CD1c-positive myeloid dendritic cell (primary cell): ENCODE data around the gene ATP2C1.
"Not testable (repeated sequence)": the region's sequence is repeated elsewhere in the genome, so short reads cannot be mapped to it uniquely, and the experiment has no call there.

Experiments
- DNase-seq: peaks from one replicate; pipeline ENCODE4 v3.0.0-alpha.2; 2016; ENCODE audit errors: extremely low spot score

ATP2C1 gene

GRCh38 chr3:130939753-130940152 lies 45.9 kb downstream of the ATP2C1 start:
- DNase-seq = no peak

DNA sequence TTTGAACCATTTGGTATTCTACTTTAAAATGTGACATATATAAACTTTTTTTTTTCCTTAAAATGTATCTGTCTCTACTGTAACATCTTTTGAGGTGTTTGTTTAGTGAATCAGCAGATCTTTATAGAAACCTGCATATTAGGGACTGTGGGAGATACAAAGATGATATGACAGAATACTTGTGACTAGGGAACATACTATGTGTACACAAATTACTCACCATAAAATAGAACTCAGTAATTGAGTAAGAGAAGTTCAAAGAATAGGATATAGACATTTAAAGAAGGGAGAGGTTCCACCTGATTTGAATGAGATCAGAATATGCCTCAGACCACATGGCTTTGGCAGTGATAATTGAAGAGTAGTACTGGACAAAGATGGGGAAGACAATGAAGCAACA lies 47.9 kb downstream of the ATP2C1 start:
- no peak for DNase-seq

GRCh38 chr3:130946882-130947281 lies 53.0 kb downstream of the ATP2C1 start:
- DNase-seq = no peak

DNA sequence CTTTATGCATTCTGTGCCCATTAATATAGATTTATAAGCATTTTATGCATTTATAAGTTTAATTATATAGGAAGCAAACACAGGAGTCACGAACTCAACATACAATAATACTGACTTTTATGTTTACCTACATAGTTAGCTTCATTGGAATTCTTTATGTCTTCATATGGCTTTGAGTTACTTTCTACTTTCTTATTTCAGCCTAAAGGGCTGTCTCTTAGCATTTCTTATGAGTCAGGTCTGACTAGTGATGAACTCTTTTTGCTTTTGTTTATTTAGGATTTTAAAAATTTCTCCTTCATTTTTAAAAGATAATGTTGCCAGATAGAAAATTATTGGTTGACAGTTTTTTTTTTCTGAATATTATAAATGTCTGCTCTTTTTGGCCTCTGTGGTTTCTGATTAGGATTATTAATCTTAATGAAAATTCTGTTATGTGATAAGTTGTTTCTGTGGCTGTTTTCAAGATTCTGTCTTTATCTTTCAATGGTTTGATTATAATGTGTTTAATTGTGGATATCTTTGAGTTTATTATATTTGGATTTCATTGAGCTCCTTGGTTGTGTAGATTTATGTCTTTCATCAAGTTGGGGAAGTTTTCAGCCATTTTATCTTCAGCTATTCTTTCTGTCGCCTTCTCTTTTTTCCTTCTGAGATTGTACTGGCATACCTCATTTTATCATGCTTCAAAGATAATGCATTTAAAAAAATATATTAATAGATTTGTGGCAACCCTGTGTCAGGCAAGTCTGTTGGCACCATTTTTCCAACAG lies 54.3 kb downstream of the ATP2C1 start:
- no peak for DNase-seq

DNA sequence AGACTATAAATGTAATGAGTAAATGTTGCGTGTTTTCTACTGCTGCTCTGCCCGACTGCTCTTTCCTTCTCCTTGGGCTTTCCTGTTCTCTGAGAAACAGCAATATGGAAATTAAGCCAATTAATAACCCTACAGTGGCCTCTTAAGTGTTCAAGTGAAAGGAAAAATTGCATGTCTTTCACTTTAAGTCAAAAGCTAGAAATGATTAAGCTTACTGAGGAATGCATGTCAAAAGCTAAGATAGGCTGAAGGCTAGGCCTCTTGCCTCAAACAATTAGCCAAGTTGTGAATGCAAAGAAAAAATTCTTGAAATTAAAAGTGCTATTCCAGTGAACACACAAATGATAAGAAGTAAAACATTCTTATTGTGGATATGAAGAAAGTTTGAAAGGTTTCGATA lies 55.0 kb downstream of the ATP2C1 start:
- DNase-seq = no peak

GRCh38 chr3:130950124-130950523 lies 56.2 kb downstream of the ATP2C1 start:
- DNase-seq = no peak

DNA sequence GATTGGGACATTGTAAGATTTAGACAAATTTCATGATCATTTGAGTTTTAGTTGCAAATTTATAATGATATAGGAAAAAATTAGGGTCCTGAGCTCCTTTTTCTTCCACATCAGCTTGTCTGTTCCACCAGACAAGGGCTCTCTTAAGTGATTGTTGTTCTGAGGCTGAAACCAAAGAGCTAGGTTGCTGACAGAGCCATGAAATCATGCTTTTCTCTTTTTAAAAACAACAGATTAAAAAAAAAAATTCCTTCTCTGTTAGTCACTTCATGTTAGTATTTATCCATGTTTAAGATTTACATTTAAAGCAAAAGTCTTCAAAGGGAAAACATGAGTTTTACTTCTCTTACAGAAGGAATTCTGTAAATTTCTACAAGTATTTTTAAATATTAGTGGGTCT lies 56.8 kb downstream of the ATP2C1 start:
- no peak for DNase-seq

- no peak for DNase-seq
Observed at GRCh38 chr3:130955481-130955880, 61.6 kb downstream of the ATP2C1 start.

DNA sequence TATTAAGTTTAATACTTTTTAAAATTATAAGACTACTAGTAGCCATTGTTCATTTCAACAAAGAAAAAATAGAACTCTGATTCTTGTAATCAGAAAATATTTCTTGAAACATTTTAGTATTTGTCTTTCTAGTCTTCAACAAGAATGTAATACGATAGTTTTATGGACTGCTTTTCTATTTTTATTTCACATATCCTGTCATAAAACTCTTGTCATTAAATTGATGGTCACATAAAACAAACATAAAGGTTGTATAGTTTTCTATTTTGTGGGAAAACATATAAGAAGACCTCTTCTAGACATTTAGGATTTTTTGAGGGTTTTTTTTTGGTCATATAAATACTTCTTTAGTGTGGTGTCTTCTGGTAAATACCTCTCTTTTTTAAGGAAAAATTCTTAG lies 62.4 kb downstream of the ATP2C1 start:
- no peak for DNase-seq

DNA sequence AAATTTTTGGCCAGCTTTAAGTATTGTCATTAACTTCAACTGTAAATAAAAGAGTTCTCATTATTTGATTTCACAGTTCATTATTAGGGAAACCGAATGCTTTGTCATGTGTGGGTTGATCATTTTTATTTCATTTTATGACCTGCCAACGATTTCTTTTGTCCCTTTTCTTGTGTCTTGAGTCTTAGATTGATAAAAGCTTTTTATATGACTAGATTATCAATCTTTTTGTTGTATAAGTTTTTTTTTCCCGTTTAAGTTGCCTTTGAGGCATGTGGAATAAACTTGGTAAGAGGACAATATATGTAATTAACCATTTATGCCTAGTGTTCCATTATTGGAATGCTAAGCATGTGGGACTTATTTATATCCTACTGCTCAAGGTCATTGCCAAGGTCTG lies 62.8 kb downstream of the ATP2C1 start:
- no peak for DNase-seq

- no peak for DNase-seq
Observed at GRCh38 chr3:130960139-130960795, 66.4 kb downstream of the ATP2C1 start.

- no peak for DNase-seq
Observed at GRCh38 chr3:130961458-130961857, 67.6 kb downstream of the ATP2C1 start.

- DNase-seq = no peak
Observed at GRCh38 chr3:130963444-130963843, 69.6 kb downstream of the ATP2C1 start.

DNA sequence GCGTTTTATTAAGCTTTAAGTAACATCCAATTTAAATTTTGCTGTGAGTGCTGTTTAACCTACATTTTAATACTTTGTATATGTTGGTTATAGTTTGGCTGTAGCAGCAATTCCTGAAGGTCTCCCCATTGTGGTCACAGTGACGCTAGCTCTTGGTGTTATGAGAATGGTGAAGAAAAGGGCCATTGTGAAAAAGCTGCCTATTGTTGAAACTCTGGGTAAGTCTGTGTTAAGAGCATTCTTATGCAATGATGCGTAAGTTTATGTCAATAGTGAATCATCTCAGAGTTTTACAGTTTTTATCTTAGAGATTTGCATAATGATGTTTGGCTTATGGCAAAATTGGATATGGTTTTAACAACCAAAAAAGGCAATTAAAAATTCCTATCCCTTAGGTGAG lies 70.0 kb downstream of the ATP2C1 start:
- DNase-seq = no peak

DNA sequence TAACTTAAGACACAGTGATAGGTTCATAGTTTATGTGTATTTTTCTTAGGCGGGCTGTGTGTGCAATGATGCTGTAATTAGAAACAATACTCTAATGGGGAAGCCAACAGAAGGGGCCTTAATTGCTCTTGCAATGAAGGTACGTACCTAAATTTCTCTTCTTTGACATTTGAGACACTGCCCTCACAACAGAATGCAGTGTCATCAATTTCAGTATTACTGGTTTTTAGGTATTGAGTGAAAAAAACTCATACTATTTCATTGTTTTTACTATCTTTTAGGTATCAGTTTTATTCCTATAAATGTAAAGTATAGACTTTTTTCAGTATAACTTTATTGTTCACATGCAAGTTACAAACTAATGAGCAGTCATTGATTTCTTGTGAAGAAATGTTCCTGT lies 73.4 kb downstream of the ATP2C1 start:
- no peak for DNase-seq

DNA sequence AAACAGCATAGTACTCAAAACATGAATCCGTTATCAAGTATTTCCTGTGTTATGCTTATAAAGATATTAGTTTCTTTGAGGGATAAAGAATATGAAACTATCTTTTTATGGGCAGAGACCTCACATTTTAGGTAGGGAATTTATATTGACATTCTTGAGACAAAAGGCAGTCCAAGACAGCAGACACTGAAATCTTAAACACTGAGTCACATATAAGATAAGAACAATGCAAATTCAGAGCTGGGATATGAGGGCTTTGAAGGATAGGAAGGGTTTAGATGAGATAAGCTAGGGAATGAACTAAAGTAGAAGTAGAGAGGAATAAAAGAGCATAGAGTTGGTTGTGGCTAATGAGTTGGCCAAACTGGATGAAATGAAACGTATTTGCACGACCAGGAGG lies 74.3 kb downstream of the ATP2C1 start:
- no peak for DNase-seq

DNA sequence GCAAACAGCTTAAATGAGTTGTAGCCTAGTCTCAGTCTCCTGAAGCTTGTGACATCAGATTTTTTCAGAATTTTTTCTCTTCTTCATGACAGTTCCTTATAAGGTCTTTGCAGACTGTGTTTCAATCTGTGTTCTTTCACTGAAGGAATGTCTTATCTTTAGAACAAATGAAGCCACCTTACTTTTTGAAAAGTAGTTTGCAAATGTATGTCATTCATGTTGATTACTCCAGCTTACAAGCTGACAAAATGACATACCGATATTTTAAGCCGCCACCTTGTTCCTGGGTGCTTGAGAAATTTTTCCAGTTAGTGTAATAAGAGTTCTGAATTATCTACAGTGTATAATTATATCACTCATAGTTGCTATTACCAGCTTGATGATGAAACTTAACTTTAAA lies 75.7 kb downstream of the ATP2C1 start:
- DNase-seq = no peak

DNA sequence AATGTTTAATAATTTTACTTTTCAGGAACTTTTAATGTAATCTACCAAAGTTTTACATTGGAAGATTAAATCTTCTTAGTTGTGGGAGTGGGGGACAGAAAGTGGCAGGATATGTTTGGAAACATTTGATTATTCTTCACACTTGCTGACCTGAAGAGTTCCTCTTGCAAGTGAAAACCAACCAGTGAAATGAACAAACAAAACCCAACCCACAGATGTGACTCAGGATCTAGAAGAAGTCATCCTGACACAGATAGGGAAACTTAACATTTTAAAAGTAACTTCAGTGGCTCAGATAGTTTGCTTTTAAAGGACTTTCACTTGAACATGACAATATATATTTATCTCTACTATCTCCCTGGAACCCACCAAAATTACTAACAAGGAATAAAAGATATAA lies 77.3 kb downstream of the ATP2C1 start:
- DNase-seq = no peak

DNA sequence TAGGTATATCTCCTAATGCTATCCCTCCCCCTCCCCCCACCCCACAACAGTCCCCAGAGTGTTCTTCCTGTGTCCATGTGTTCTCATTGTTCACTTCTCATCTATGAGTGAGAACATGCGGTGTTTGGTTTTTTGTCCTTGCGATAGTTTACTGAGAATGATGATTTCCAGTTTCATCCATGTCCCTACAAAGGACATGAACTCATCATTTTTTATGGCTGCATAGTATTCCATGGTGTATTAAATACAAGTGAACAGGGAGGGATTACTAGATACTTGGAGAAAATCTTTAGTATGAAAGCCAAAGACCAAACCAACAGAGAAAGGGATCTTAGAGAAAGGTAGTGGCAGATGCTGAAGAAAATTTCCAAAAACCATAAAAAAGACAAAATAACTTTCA lies 78.7 kb downstream of the ATP2C1 start:
- not testable (repeated sequence) for DNase-seq

DNA sequence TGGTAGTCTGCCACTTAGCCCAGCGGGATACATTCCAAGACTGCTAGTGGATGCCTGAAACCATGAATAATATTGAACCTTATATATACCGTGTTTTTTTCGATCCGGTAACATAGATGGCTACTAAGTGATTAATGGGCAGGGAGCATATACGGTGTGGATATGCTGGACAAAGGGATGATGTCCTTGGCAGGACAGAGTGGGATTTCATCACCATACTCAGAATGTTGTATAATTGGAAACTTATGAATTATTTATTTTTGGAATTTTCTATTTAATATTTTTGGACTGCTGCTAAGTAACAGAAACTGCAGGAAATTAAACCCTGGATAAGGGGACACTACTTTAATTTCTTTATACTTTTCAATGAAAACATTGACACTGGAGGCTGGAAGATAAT lies 79.5 kb downstream of the ATP2C1 start:
- DNase-seq = no peak

DNA sequence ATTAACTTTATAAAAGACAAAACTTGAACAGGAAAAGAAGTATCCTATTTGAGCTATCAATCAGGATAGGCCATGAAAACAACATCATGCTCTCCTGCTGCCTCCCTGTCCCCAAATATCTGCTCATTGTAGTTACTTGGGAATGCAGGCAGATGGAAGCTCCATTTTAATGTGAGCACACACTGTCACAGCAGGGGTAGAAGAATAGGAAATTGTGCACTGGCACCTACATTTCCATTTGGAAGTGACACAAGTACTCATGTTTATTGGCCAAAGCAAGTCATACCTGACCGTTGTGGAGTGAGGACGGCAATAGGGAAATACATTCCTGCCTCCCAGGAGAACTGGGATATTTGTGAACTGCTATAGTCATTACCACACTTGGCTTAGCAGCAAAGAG lies 80.3 kb downstream of the ATP2C1 start:
- no peak for DNase-seq

GRCh38 chr3:130975251-130975650 lies 81.4 kb downstream of the ATP2C1 start:
- DNase-seq = no peak

- DNase-seq = no peak
Observed at GRCh38 chr3:130976706-130977105, 82.8 kb downstream of the ATP2C1 start.

GRCh38 chr3:130979117-130979516 lies 85.2 kb downstream of the ATP2C1 start:
- no peak for DNase-seq
